Kidney (tissue), 14 donors: ENCODE data around the gene CCDC198. TPM values are rescaled to one million over a fixed set of nuclear protein-coding genes. Genes with fewer than 3 reads are reported as not detected.

Source experiments
- DNase-seq, 5 donors: peaks; one replicate each; pipeline ENCODE4 v3.0.0-alpha.2; 2013 to 2020
- FAIRE-seq: peaks from 2 replicates; lab custom pipeline; 2012; peaks lifted over from hg19 to GRCh38; lab: Jason Lieb, UNC
- H3K27ac ChIP-seq, 2 donors: one replicate each; pipeline ENCODE4 v1.7.0; 2013; ENCODE audit warnings: low read depth in 2 of 2, low read length in 2 of 2, inconsistent platforms in 1 of 2
- H3K27me3 ChIP-seq: one replicate; pipeline ENCODE4 v1.7.1; 2013; ENCODE audit warnings: low read length, inconsistent platforms; ENCODE audit not compliant: control insufficient read depth, insufficient read depth
- H3K36me3 ChIP-seq, 3 donors: one replicate each; pipeline versions ENCODE4 v1.7.0 to v1.7.1; 2013; ENCODE audit warnings: low read length in 3 of 3, control low read depth in 1 of 3, inconsistent platforms in 1 of 3; ENCODE audit not compliant: insufficient read depth in 3 of 3, control insufficient read depth in 2 of 3
- H3K4me1 ChIP-seq, 3 donors: one replicate each; pipeline versions ENCODE4 v1.7.0 to v1.7.1; 2013; ENCODE audit warnings: low read length in 3 of 3, inconsistent platforms in 1 of 3, low read depth in 1 of 3; ENCODE audit not compliant: control insufficient read depth in 2 of 3, insufficient read depth in 2 of 3
- H3K4me3 ChIP-seq, 3 donors: one replicate each; pipeline versions ENCODE4 v1.7.0 to v1.8.1; 2013; ENCODE audit warnings: low read length in 3 of 3, control low read depth in 1 of 3, inconsistent platforms in 1 of 3
- H3K9ac ChIP-seq, 3 donors: one replicate each; pipeline versions ENCODE4 v1.7.0 to v1.7.1; 2013; ENCODE audit warnings: low read length in 3 of 3, control low read depth in 1 of 3, inconsistent platforms in 1 of 3
- H3K9me3 ChIP-seq, 3 donors: one replicate each; pipeline versions ENCODE4 v1.7.0 to v1.7.1; 2013; ENCODE audit warnings: low read length in 3 of 3, control low read depth in 1 of 3, inconsistent platforms in 1 of 3; ENCODE audit not compliant: control insufficient read depth in 2 of 3, insufficient read depth in 1 of 3
- CTCF ChIP-seq: IDR thresholded peaks from 3 replicates; pipeline ENCODE4 v1.5.1; 2012; ENCODE audit warnings: mild to moderate bottlenecking, moderate library complexity, borderline replicate concordance; ENCODE audit not compliant: insufficient read depth; ENCODE audit errors: extremely low read depth
- intact Hi-C: fragments of 100-400 bp; cut with DNase I; formaldehyde crosslinking; loops from one replicate; pipeline ENCODE4 v1.11.1; 2022
- polyA plus RNA-seq: library from polyadenylated mRNA; stranded (reverse); fragments of 350-450 nt; fragmentation: Illumina TruSeq; extraction: RNeasy Lipid Tissue Mini Kit (QIAGEN cat#74804); gene quantifications from one replicate; pipeline ENCODE4 v1.2.3, GENCODE V29; 2014; ENCODE audit warnings: low read depth, low replicate concordance; ENCODE audit not compliant: insufficient read depth
- total RNA-seq: library from RNA; stranded (reverse); fragmentation: NEBNext Ultra II Directional; extraction: Animal tissue kit (Norgen Biotek cat#: 25700); gene quantifications from one replicate; pipeline ENCODE4 v1.2.1, GENCODE V29; 2021
- donor health status: control.
- donor health status: control.
- donor health status: control.
- donor health status: control.
- donor health status: control.
- donor health status: DM: yes; HTN: yes; CAD: no.
- donor health status: Normal renal cell carcinoma (clear cell type).

The CCDC198 gene
- total and polyA plus RNA-seq, 2 donors from 2014 or later: 114 to 166 TPM

- peaks cover 3 to 40% (median 17%) of the 10 kb centered on the region in 3 donors for H3K36me3 ChIP-seq
- no peak overlapping the region for H3K4me3 ChIP-seq
- H3K9ac ChIP-seq: no peak overlapping the region
- no peaks in the 10 kb centered on the region for H3K9me3 ChIP-seq
- intact Hi-C loops: no loop called here
- H3K4me1 ChIP-seq: peaks cover 0 to 8% (median 2%) of the 10 kb centered on the region in 3 donors
- TF ChIP-seq CTCF: no peak
- FAIRE-seq (no peak), DNase-seq (no peak)
- no peaks in the 10 kb centered on the region for H3K27me3 ChIP-seq
- no peak overlapping the region for H3K27ac ChIP-seq
Measured at GRCh38 chr14:57478050-57478449, 15.6 kb downstream of the CCDC198 start.

GRCh38 chr14:57470909-57471308 lies 22.7 kb downstream of the CCDC198 start:
- Histone ChIP-seq H3K4me3 (no peak overlapping the region), H3K4me1 (no peaks in the 10 kb centered on the region), H3K9ac (no peak overlapping the region), H3K27me3 (no peaks in the 10 kb centered on the region), H3K27ac (no peak overlapping the region), H3K9me3 (no peaks in the 10 kb centered on the region), H3K36me3 (peaks cover 0 to 11% (median 10%) of the 10 kb centered on the region in 3 donors)
- FAIRE-seq: no peak
- intact Hi-C loops: no loop called here
- DNase-seq: no peak
- no peak for TF ChIP-seq CTCF

GRCh38 chr14:57464008-57464730 lies 29.5 kb downstream of the CCDC198 start:
- H3K27me3 ChIP-seq: no peaks in the 10 kb centered on the region
- H3K4me3 ChIP-seq: no peak overlapping the region
- intact Hi-C loops: no loop called here
- peak overlapping the region in 1 of 2 donors; percentile 3 for H3K27ac ChIP-seq
- no peak overlapping the region for H3K9ac ChIP-seq
- DNase-seq (peak in 3 of 5 donors; percentile 48 to 78 (median 74)), FAIRE-seq (no peak)
- no peak for TF ChIP-seq CTCF
- H3K4me1 ChIP-seq: peaks cover 0 to 4% (median 0%) of the 10 kb centered on the region in 3 donors
- H3K9me3 ChIP-seq: no peaks in the 10 kb centered on the region
- H3K36me3 ChIP-seq: no peaks in the 10 kb centered on the region
